EH (cell line): ENCODE measurements around the gene COQ6.
"Not testable (repeated sequence)": the region's sequence is repeated elsewhere in the genome, so short reads cannot be mapped to it uniquely, and the experiment has no call there.

Source experiments
- DNase-seq: peaks from one replicate; pipeline ENCODE4 v3.0.0-alpha.2; 2015; ENCODE audit warnings: low read depth

Gene COQ6

GRCh38 chr14:73988065-73988464 lies 38.0 kb downstream of the COQ6 start:
- no peak for DNase-seq

- not testable (repeated sequence) for DNase-seq
Measured at GRCh38 chr14:73988656-73989055, 38.6 kb downstream of the COQ6 start.

GRCh38 chr14:73991092-73991491 lies 41.0 kb downstream of the COQ6 start:
- no peak for DNase-seq

DNA sequence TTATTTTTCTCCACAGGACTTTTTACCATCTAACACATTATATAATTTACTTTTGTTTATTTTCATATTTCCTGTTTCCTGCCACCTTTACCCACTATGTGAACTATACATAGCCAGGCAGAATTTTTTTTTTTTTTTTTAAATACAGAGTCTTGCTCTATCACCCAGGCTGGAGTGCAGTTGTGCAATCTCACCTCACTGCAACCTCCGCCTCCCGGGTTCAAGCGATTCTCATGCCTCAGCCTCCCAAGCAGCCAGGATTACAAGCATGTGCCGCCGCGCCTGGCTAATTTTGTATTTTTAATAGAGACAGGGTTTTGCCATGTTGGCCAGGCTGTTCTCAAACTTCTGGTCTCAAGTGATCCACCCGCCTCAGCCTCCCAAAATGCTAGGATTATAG lies 44.8 kb downstream of the COQ6 start:
- not testable (repeated sequence) for DNase-seq

- no peak for DNase-seq
Measured at GRCh38 chr14:73995977-73996378, 45.9 kb downstream of the COQ6 start.

- DNase-seq: no peak
Measured at GRCh38 chr14:73996731-73997107, 46.6 kb downstream of the COQ6 start.

- DNase-seq: no peak
Measured at GRCh38 chr14:73997108-73997943, 47.2 kb downstream of the COQ6 start.

- DNase-seq: no peak
Measured at GRCh38 chr14:73997944-73998447, 47.9 kb downstream of the COQ6 start.

DNA sequence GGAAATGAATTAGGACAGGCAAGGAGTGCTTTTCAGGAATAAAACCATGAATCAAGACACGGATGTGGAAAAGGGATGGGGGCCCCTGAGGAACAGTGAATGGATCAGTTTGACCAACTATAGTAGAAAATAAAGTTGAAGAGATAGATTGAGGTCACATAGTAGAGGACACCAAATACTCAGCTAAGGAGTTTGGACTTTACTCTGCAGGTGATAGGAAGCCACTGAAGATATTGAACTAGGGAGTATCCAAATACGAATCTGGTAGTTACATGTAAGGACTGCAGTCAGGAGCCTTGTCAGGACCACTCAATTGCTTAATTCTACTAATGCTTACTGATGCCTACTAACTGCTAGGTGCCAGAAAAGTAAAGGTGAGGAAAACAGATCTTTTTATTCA lies 48.6 kb downstream of the COQ6 start:
- no peak for DNase-seq

GRCh38 chr14:74005664-74006063 lies 55.6 kb downstream of the COQ6 start:
- DNase-seq: not testable (repeated sequence)

- DNase-seq: no peak
Measured at GRCh38 chr14:74008843-74009499, 58.9 kb downstream of the COQ6 start.
